Inferior parietal cortex (tissue), 1 donor: Measurements from ENCODE around the gene APP.

Experiments
- DNase-seq: peaks from one replicate; pipeline ENCODE4 v3.0.0-alpha.2; 2016; ENCODE audit errors: extremely low spot score

APP gene

GRCh38 chr21:25977068-25977611 lies 193.4 kb downstream of the APP start:
- no peak for DNase-seq

- no peak for DNase-seq
Measured at GRCh38 chr21:25974964-25975363, 195.6 kb downstream of the APP start.

- peak; percentile 74 for DNase-seq
Measured at GRCh38 chr21:25970254-25970930, 200.2 kb downstream of the APP start.

- DNase-seq, result no peak
Measured at GRCh38 chr21:25967901-25968438, 202.6 kb downstream of the APP start.

- DNase-seq, result no peak
Measured at GRCh38 chr21:25967181-25967900, 203.2 kb downstream of the APP start.

GRCh38 chr21:25965951-25966707 lies 204.4 kb downstream of the APP start:
- DNase-seq, result no peak

GRCh38 chr21:25964926-25965325 lies 205.6 kb downstream of the APP start:
- DNase-seq, result no peak

- DNase-seq, result no peak
Measured at GRCh38 chr21:25964015-25964414, 206.6 kb downstream of the APP start.

- no peak for DNase-seq
Measured at GRCh38 chr21:25963181-25963580, 207.4 kb downstream of the APP start.

- no peak for DNase-seq
Measured at GRCh38 chr21:25961042-25961441, 209.5 kb downstream of the APP start.

GRCh38 chr21:25960402-25960801 lies 210.2 kb downstream of the APP start:
- DNase-seq, result no peak

GRCh38 chr21:25959799-25960198 lies 210.8 kb downstream of the APP start:
- no peak for DNase-seq

GRCh38 chr21:25956993-25957714 lies 213.4 kb downstream of the APP start:
- no peak for DNase-seq

GRCh38 chr21:25955646-25956045 lies 214.9 kb downstream of the APP start:
- no peak for DNase-seq

- DNase-seq, result no peak
Measured at GRCh38 chr21:25953659-25954058, 216.9 kb downstream of the APP start.

- no peak for DNase-seq
Measured at GRCh38 chr21:25953196-25953595, 217.4 kb downstream of the APP start.

- DNase-seq, result no peak
Measured at GRCh38 chr21:25952306-25952705, 218.3 kb downstream of the APP start.

- no peak for DNase-seq
Measured at GRCh38 chr21:25949701-25950100, 220.9 kb downstream of the APP start.

- peak; percentile 57 for DNase-seq
Measured at GRCh38 chr21:25944672-25945213, 225.8 kb downstream of the APP start.

GRCh38 chr21:25944082-25944481 lies 226.5 kb downstream of the APP start:
- no peak for DNase-seq

GRCh38 chr21:25942135-25942534 lies 228.4 kb downstream of the APP start:
- DNase-seq, result no peak
